Vagina (tissue), 2 donors: ENCODE measurements around the gene CMSS1. TPM values are rescaled to one million over a fixed set of nuclear protein-coding genes. Genes with fewer than 3 reads are reported as not detected.

ENCODE experiments used
- DNase-seq, 2 donors: peaks; one replicate each; pipeline ENCODE4 v3.0.0-alpha.2; 2017; ENCODE audit errors: extremely low spot score in 2 of 2
- H3K27ac ChIP-seq: fragments of 200-600 bp; sonication (generic); one replicate; pipeline ENCODE4 v1.5.1; 2019
- H3K27me3 ChIP-seq: fragments of 200-600 bp; sonication (generic); one replicate; pipeline ENCODE4 v1.5.1; 2019
- H3K36me3 ChIP-seq, 2 donors: fragments of 200-600 bp; sonication (generic); one replicate each; pipeline ENCODE4 v1.5.1; 2017 to 2019
- H3K4me1 ChIP-seq: fragments of 200-600 bp; sonication (generic); one replicate; pipeline ENCODE4 v1.5.1; 2019
- H3K4me3 ChIP-seq, 2 donors: fragments of 200-600 bp; sonication (generic); 1 replicate in 1 of 2; 2 replicates in 1 of 2; pipeline ENCODE4 v1.5.1; 2016 to 2019
- H3K9me3 ChIP-seq: fragments of 200-600 bp; sonication (generic); one replicate; pipeline ENCODE4 v1.5.1; 2019
- CTCF ChIP-seq, 3 experiments: fragments of 450-650 bp in 2 of 3; fragments of 200-600 bp in 1 of 3; sonication (generic) in 1 of 3; IDR thresholded peaks; one replicate each; pipeline ENCODE4 v1.5.1; 2017 to 2019; ENCODE audit warnings: antibody characterized with exemption in 3 of 3, mild to moderate bottlenecking in 2 of 3, moderate library complexity in 2 of 3
- POLR2A ChIP-seq, 2 donors: fragments of 450-650 bp; IDR thresholded peaks; one replicate each; pipeline ENCODE4 v1.6.1; 2017; ENCODE audit warnings: antibody characterized with exemption in 2 of 2, mild to moderate bottlenecking in 2 of 2, moderate library complexity in 2 of 2
- POLR2AphosphoS5 ChIP-seq, 2 donors: sonication (generic); formaldehyde crosslinking; IDR thresholded peaks; one replicate each; pipeline ENCODE4 v1.9.0; 2017; ENCODE audit warnings: antibody characterized with exemption in 2 of 2, mild to moderate bottlenecking in 2 of 2, low read depth in 1 of 2; ENCODE audit not compliant: insufficient read depth in 1 of 2
- intact Hi-C: fragments of 100-400 bp; cut with DNase I; formaldehyde crosslinking; loops from one replicate; pipeline ENCODE4 v1.15.1; 2023
- total RNA-seq: library from RNA; depleted of rRNA; stranded (reverse); fragments of >200 nt; gene quantifications from one replicate; pipeline ENCODE4 v1.2.3, GENCODE V29; 2016

Gene CMSS1
- total RNA-seq, 1 donor from 2014 or later, result 21.4 TPM

DNA sequence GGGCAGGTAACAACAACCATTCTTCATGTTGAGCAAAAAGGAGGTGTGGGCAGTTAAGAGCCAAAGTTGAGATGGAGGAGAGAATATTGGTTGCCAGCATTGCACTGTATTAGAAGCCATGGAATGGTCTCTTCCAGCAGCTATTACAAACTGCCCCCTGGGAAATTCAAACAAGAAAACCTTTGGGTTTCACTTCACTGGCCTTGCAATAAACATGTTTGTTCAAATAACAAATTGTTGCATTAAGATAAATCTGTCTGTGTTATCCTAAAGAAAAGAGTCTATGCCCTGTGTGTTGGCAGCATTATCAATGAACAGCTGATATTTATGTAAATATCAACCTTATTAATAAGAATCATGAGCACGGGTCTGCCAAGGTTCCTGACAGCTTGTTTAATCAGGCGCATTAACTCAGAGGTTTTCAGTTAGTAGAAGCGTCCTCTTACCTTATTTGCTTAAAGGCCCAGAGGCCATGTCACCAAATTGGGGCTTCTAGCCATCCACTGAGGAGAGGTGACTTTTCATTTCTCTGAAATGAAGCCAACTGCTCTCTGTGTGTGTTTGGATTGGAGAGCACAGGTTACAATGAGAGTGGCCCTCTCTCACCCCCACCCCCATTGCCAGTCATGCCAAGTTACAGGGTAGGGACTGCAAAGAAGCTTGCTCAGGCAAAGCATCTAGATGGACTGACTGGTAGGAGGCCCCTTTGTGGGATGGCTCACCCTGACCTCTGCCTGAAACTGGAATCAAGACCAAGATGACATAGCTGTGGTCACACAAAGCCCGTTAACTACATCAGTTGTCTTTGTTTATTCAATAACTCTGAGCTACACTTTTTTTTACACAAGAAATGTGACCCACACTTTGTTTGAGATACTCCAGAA is 286.1 kb downstream of the CMSS1 start:
- peaks cover 64% of the 10 kb centered on the region for H3K4me1 ChIP-seq
- no peak for DNase-seq
- no peaks in the 10 kb centered on the region for H3K27me3 ChIP-seq
- no peak overlapping the region for H3K4me3 ChIP-seq
- H3K27ac ChIP-seq, result peak overlapping the region; percentile 28
- no peaks in the 10 kb centered on the region for H3K9me3 ChIP-seq
- intact Hi-C loops, result no loop called here
- no peak for TF ChIP-seq CTCF (IDR thresholded peaks at IDR 0.05)
- TF ChIP-seq POLR2A (IDR thresholded peaks at IDR 0.05), result no peak
- TF ChIP-seq POLR2AphosphoS5 (IDR thresholded peaks at IDR 0.05; ENCODE audit: insufficient read depth in 1 of 2, low read depth in 1 of 2), result no peak
- no peaks in the 10 kb centered on the region for H3K36me3 ChIP-seq

GRCh38 chr3:100104442-100104798 is 286.8 kb downstream of the CMSS1 start:
- intact Hi-C loops, result no loop called here
- Histone ChIP-seq H3K9me3 (no peaks in the 10 kb centered on the region), H3K36me3 (no peaks in the 10 kb centered on the region), H3K4me1 (peaks cover 57% of the 10 kb centered on the region), H3K4me3 (no peak overlapping the region), H3K27me3 (no peaks in the 10 kb centered on the region), H3K27ac (peak overlapping the region; percentile 28)
- no peak for DNase-seq
- TF ChIP-seq CTCF (IDR thresholded peaks at IDR 0.05) (no peak), POLR2A (IDR thresholded peaks at IDR 0.05) (no peak), POLR2AphosphoS5 (IDR thresholded peaks at IDR 0.05; ENCODE audit: insufficient read depth in 1 of 2, low read depth in 1 of 2) (no peak)

DNA sequence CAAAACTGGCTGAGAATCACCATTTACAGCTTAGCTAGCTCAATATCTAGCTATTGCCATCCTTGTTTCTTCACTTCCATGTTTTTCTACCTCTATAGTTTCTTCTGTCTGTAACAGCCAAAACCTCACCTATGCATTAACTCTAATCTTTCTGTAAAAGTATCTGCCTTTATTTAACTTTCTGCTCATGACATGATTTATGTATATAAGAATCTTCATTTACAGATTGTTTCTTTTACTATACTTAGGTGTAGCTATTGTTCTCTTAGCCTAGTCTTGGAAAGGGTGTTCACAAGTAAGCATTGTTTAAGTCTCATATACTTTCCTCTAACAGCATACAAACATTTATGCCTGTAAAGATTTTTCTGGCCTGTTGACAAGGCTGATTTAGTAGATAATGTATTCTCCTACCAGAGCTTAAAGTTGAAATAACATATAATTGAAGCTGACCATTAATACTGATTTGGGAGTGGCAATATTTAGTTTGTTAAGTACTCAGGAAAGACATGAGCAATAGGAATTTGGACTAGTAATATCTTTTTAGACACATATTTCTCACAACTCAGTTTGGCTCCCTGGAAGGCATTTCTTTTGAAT is 287.3 kb downstream of the CMSS1 start:
- intact Hi-C loops, result no loop called here
- H3K4me1 ChIP-seq, result peaks cover 57% of the 10 kb centered on the region

GRCh38 chr3:100105501-100105900 is 287.8 kb downstream of the CMSS1 start:
- no peak overlapping the region for H3K4me3 ChIP-seq
- H3K27ac ChIP-seq, result peak overlapping the region; percentile 6
- H3K27me3 ChIP-seq, result no peaks in the 10 kb centered on the region
- intact Hi-C loops, result no loop called here
- peaks cover 57% of the 10 kb centered on the region for H3K4me1 ChIP-seq
- H3K36me3 ChIP-seq, result no peaks in the 10 kb centered on the region
- TF ChIP-seq POLR2AphosphoS5 (IDR thresholded peaks at IDR 0.05; ENCODE audit: insufficient read depth in 1 of 2, low read depth in 1 of 2) (no peak), CTCF (IDR thresholded peaks at IDR 0.05) (no peak), POLR2A (IDR thresholded peaks at IDR 0.05) (no peak)
- no peaks in the 10 kb centered on the region for H3K9me3 ChIP-seq
- DNase-seq, result no peak

More for the DNA sequence above, 287.3 kb downstream of the CMSS1 start:
- Histone ChIP-seq H3K27me3 (no peaks in the 10 kb centered on the region), H3K4me3 (no peak overlapping the region), H3K9me3 (no peaks in the 10 kb centered on the region), H3K36me3 (no peaks in the 10 kb centered on the region), H3K27ac (peak overlapping the region; percentile 28)
- TF ChIP-seq POLR2AphosphoS5 (IDR thresholded peaks at IDR 0.05; ENCODE audit: insufficient read depth in 1 of 2, low read depth in 1 of 2) (no peak), POLR2A (IDR thresholded peaks at IDR 0.05) (no peak), CTCF (IDR thresholded peaks at IDR 0.05) (no peak)
- DNase-seq, result no peak

GRCh38 chr3:100106094-100106493 is 288.4 kb downstream of the CMSS1 start:
- peak overlapping the region; percentile 5 for H3K27ac ChIP-seq
- no peaks in the 10 kb centered on the region for H3K36me3 ChIP-seq
- DNase-seq, result no peak
- H3K9me3 ChIP-seq, result no peaks in the 10 kb centered on the region
- TF ChIP-seq POLR2A (IDR thresholded peaks at IDR 0.05), result no peak
- intact Hi-C loops, result no loop called here
- peaks cover 57% of the 10 kb centered on the region for H3K4me1 ChIP-seq
- no peak overlapping the region for H3K4me3 ChIP-seq
- no peaks in the 10 kb centered on the region for H3K27me3 ChIP-seq
